ENCODE measurements around the gene NAT14.
"Not testable (repeated sequence)": the region's sequence is repeated elsewhere in the genome, so short reads cannot be mapped to it uniquely, and the experiment has no call there.

Gene NAT14

GRCh38 chr19:55484593-55485438 lies at the start of gene NAT14:
Gene NAT14 (plus strand): TSS chr19:55485188. CDS start chr19:55485709, 521 bp downstream.
- peak; percentile 89 for DNase-seq

- no peak for DNase-seq
Observed at GRCh38 chr19:55436847-55437246, 48.1 kb upstream of the NAT14 start.

- peak; percentile 94 for DNase-seq
Observed at GRCh38 chr19:55437410-55437809, 47.6 kb upstream of the NAT14 start.

- no peak for DNase-seq
Observed at GRCh38 chr19:55439052-55439451, 45.9 kb upstream of the NAT14 start.

GRCh38 chr19:55440411-55441105 lies 44.4 kb upstream of the NAT14 start:
- DNase-seq, result peak; percentile 64

- no peak for DNase-seq
Observed at GRCh38 chr19:55441319-55441691, 43.7 kb upstream of the NAT14 start.

- DNase-seq, result no peak
Observed at GRCh38 chr19:55441692-55442321, 43.2 kb upstream of the NAT14 start.

GRCh38 chr19:55442372-55442961 lies 42.5 kb upstream of the NAT14 start:
- no peak for DNase-seq

GRCh38 chr19:55443045-55443823 lies 41.8 kb upstream of the NAT14 start, which contains the start of gene SHISA7:
Gene SHISA7 (minus strand): TSS chr19:55443300. CDS start chr19:55442863, 437 bp downstream.
- DNase-seq, result no peak

- no peak for DNase-seq
Observed at GRCh38 chr19:55443824-55444480, 41.0 kb upstream of the NAT14 start.

- DNase-seq, result no peak
Observed at GRCh38 chr19:55444646-55445045, 40.3 kb upstream of the NAT14 start.

GRCh38 chr19:55446060-55446459 lies 38.9 kb upstream of the NAT14 start:
- DNase-seq, result no peak

GRCh38 chr19:55447421-55448174 lies 37.4 kb upstream of the NAT14 start:
- DNase-seq, result peak; percentile 68

- DNase-seq, result not testable (repeated sequence)
Observed at GRCh38 chr19:55448175-55448490, 36.9 kb upstream of the NAT14 start.

GRCh38 chr19:55449469-55449868 lies 35.5 kb upstream of the NAT14 start:
- DNase-seq, result no peak

GRCh38 chr19:55451163-55451964 lies 33.6 kb upstream of the NAT14 start:
- peak; percentile 51 for DNase-seq

- no peak for DNase-seq
Observed at GRCh38 chr19:55451965-55452748, 32.8 kb upstream of the NAT14 start.

- peak; percentile 94 for DNase-seq
Observed at GRCh38 chr19:55452749-55453346, 32.1 kb upstream of the NAT14 start.

Data from islet precursor cell (in vitro differentiated cells).